NB4 (cell line): ENCODE results near the gene RPP21.

Source experiments
- DNase-seq: peaks from one replicate; pipeline ENCODE4 v3.0.0; 2010; ENCODE audit warnings: low read depth
- H3K4me3 ChIP-seq: one replicate; pipeline ENCODE4 v1.5.1; 2011; ENCODE audit warnings: mild to moderate bottlenecking, low read depth, low read length, moderate library complexity
- CTCF ChIP-seq: IDR thresholded peaks from one replicate; pipeline ENCODE4 v1.5.1; 2012; ENCODE audit warnings: low read depth, low read length
- MAX ChIP-seq: IDR thresholded peaks from 2 replicates; pipeline ENCODE4 v1.6.1; 2011; ENCODE audit warnings: low read depth, low read length
- MYC ChIP-seq: IDR thresholded peaks from 2 replicates; pipeline ENCODE4 v1.6.1; 2011; ENCODE audit warnings: low read depth, low read length
- POLR2A ChIP-seq: IDR thresholded peaks from 2 replicates; pipeline ENCODE4 v1.6.1; 2011; ENCODE audit warnings: mild to moderate bottlenecking; ENCODE audit not compliant: insufficient read length; ENCODE audit errors: extremely low read depth

Gene RPP21

GRCh38 chr6:30348957-30349356 is 4.0 kb downstream of the RPP21 start:
- TF ChIP-seq CTCF (no peak), MAX (no peak), MYC (no peak), POLR2A (no peak)
- no peak overlapping the region for H3K4me3 ChIP-seq
- DNase-seq = no peak

- DNase-seq = peak; percentile 33
- no peak overlapping the region for H3K4me3 ChIP-seq
- TF ChIP-seq MAX = no peak
Observed at GRCh38 chr6:30349421-30350177, 4.6 kb downstream of the RPP21 start.

GRCh38 chr6:30350524-30350923 is 5.6 kb downstream of the RPP21 start:
- no peak for TF ChIP-seq MAX
- no peak for TF ChIP-seq POLR2A
- TF ChIP-seq MYC = no peak
- no peak overlapping the region for H3K4me3 ChIP-seq
- DNase-seq = no peak

- no peak for TF ChIP-seq MAX
- TF ChIP-seq POLR2A = no peak
- no peak for TF ChIP-seq CTCF
- no peak for TF ChIP-seq MYC
- DNase-seq = no peak
- no peak overlapping the region for H3K4me3 ChIP-seq
Observed at GRCh38 chr6:30352550-30352949, 7.6 kb downstream of the RPP21 start.

- no peak overlapping the region for H3K4me3 ChIP-seq
- DNase-seq = no peak
- TF ChIP-seq POLR2A = no peak
- no peak for TF ChIP-seq MAX
- TF ChIP-seq MYC = no peak
- TF ChIP-seq CTCF = no peak
Observed at GRCh38 chr6:30355281-30355680, 10.3 kb downstream of the RPP21 start.

- H3K4me3 ChIP-seq = no peak overlapping the region
- no peak for TF ChIP-seq MYC
- TF ChIP-seq MAX = no peak
- TF ChIP-seq POLR2A = no peak
- TF ChIP-seq CTCF = no peak
- no peak for DNase-seq
Observed at GRCh38 chr6:30356536-30356935, 11.6 kb downstream of the RPP21 start.
